ENCODE measurements around the gene KCNQ5. TPM values are rescaled to one million over a fixed set of nuclear protein-coding genes. Genes with fewer than 3 reads are reported as not detected.

Gene KCNQ5
- total RNA-seq, 1 experiment from 2014 or later = not detected

- RAD21 ChIA-PET (ENCODE audit: low non-redundant PET in 1 of 2, low total read pairs in 2 of 2, uncharacterized antibody in 2 of 2, unreplicated experiment in 2 of 2) = no interaction called here
- Histone ChIP-seq H3K79me2 (ENCODE audit: insufficient read depth, low read length) (no peaks in the 10 kb centered on the region), H2AFZ (ENCODE audit: low read depth, low read length, poor library complexity, severe bottlenecking) (no peak overlapping the region), H3K4me2 (ENCODE audit: low read length) (no peak overlapping the region), H3K9me3 (ENCODE audit: control insufficient read depth in 1 of 2, insufficient read depth in 1 of 2, low read depth in 1 of 2, low read length in 2 of 2) (no peaks in the 10 kb centered on the region), H4K20me1 (ENCODE audit: insufficient read depth) (no peaks in the 10 kb centered on the region), H3K9me2 (ENCODE audit: insufficient read depth) (no peaks in the 10 kb centered on the region), H3K4me1 (ENCODE audit: control insufficient read depth in 1 of 2, insufficient read depth in 2 of 2, low read length in 2 of 2) (no peaks in the 10 kb centered on the region), H3K36me3 (ENCODE audit: control insufficient read depth in 1 of 2, insufficient read depth in 2 of 2, low read length in 2 of 2) (no peaks in the 10 kb centered on the region), H3K27me3 (ENCODE audit: insufficient read depth, low read length) (peaks cover 28% of the 10 kb centered on the region), H3K4me3 (replicated peaks in 1 of 2; ENCODE audit: low read depth in 1 of 2, low read length in 2 of 2) (no peak overlapping the region), H3K27ac (ENCODE audit: low read depth, low read length) (no peak overlapping the region), H3K9ac (ENCODE audit: low read length) (no peak overlapping the region)
- DNase-seq (ENCODE audit: low read depth, low spot score) (no peak), ATAC-seq (no peak)
- POLR2A ChIA-PET = no interaction called here
- no TSS peak for BruUV-seq (replicated peaks)
- intact Hi-C loops (cut with micrococcal nuclease) = no loop called here
- TF ChIP-seq POLR2AphosphoS5 (IDR thresholded peaks at IDR 0.05; ENCODE audit: low read depth, low read length) (no peak), CEBPB (IDR thresholded peaks at IDR 0.05; ENCODE audit: low read depth) (no peak), FOSL1 (IDR thresholded peaks at IDR 0.05; ENCODE audit: low read depth) (no peak), ATF3 (IDR thresholded peaks at IDR 0.05) (no peak), JUND (IDR thresholded peaks at IDR 0.05) (no peak), EZH2phosphoT487 (IDR thresholded peaks at IDR 0.05; ENCODE audit: borderline replicate concordance) (no peak), SIN3A (IDR thresholded peaks at IDR 0.05; ENCODE audit: low read depth) (no peak), SP1 (IDR thresholded peaks at IDR 0.05; ENCODE audit: low read depth) (no peak), EZH2 (IDR thresholded peaks at IDR 0.05) (no peak), ELF1 (IDR thresholded peaks at IDR 0.05; ENCODE audit: borderline replicate concordance, low read depth) (no peak), TCF7L2 (IDR thresholded peaks at IDR 0.05; ENCODE audit: borderline replicate concordance, extremely low read depth, insufficient read depth, insufficient read length) (no peak), CTCF (IDR thresholded peaks at IDR 0.05 in 2 of 3, conservative IDR thresholded peaks at IDR 0.05 in 1 of 3; ENCODE audit: borderline replicate concordance in 1 of 3, insufficient read depth in 1 of 3, low read depth in 2 of 3, low read length in 2 of 3) (no peak), ZFX (IDR thresholded peaks at IDR 0.05) (no peak), POLR2A (IDR thresholded peaks at IDR 0.05; ENCODE audit: borderline replicate concordance, extremely low read depth, insufficient read depth, insufficient read length) (no peak), REST (IDR thresholded peaks at IDR 0.05; ENCODE audit: low read depth) (no peak), SRF (IDR thresholded peaks at IDR 0.05; ENCODE audit: low read depth) (no peak), MAX (IDR thresholded peaks at IDR 0.05) (no peak), EGR1 (IDR thresholded peaks at IDR 0.05; ENCODE audit: low read depth) (no peak), YY1 (IDR thresholded peaks at IDR 0.05; ENCODE audit: extremely low read depth, insufficient replicate concordance, low read depth, low read length) (no peak)
- CTCF ChIA-PET = no interaction called here
These were observed 31.2 kb downstream of the KCNQ5 start for GRCh38 chr6:72653026-72653425.

Measured in HCT116 (cell line).